GM21381 (cell line): ENCODE results near the gene IGSF8.

Source experiments
- ATAC-seq: cut with Tn5 transposase; IDR thresholded peaks from one replicate; pipeline ENCODE4 v1.9.1; 2021; ENCODE audit warnings: mild to moderate bottlenecking, moderate library complexity; ENCODE audit not compliant: unreplicated experiment

The IGSF8 gene

GRCh38 chr1:160089883-160090282 is 8.5 kb downstream of the IGSF8 start:
- ATAC-seq, result no peak

- ATAC-seq, result no peak
Measured at GRCh38 chr1:160087118-160087662, 11.2 kb downstream of the IGSF8 start.

- ATAC-seq, result no peak
Measured at GRCh38 chr1:160086456-160086892, 11.9 kb downstream of the IGSF8 start.

GRCh38 chr1:160085686-160086455 is 12.5 kb downstream of the IGSF8 start:
- ATAC-seq, result no peak

- ATAC-seq, result no peak
Measured at GRCh38 chr1:160084771-160085321, 13.6 kb downstream of the IGSF8 start.

GRCh38 chr1:160083968-160084770 is 14.2 kb downstream of the IGSF8 start:
- peak; percentile 66 for ATAC-seq

- no peak for ATAC-seq
Measured at GRCh38 chr1:160082926-160083325, 15.5 kb downstream of the IGSF8 start.

- ATAC-seq, result no peak
Measured at GRCh38 chr1:160082487-160082886, 15.9 kb downstream of the IGSF8 start.

GRCh38 chr1:160081261-160081936 is 17.0 kb downstream of the IGSF8 start, which contains the start of gene KCNJ9:
Gene KCNJ9, plus strand, starts transcription at chr1:160081538. Its CDS starts 2,493 bp downstream, at chr1:160084031.
- no peak for ATAC-seq

GRCh38 chr1:160080381-160081100 is 17.9 kb downstream of the IGSF8 start:
- ATAC-seq, result no peak

- no peak for ATAC-seq
Measured at GRCh38 chr1:160079448-160079847, 19.0 kb downstream of the IGSF8 start.

GRCh38 chr1:160078512-160079195 is 19.8 kb downstream of the IGSF8 start:
- peak; percentile 61 for ATAC-seq

- ATAC-seq, result no peak
Measured at GRCh38 chr1:160077486-160077885, 20.9 kb downstream of the IGSF8 start.

GRCh38 chr1:160076295-160076694 is 22.1 kb downstream of the IGSF8 start:
- no peak for ATAC-seq

GRCh38 chr1:160075836-160076235 is 22.6 kb downstream of the IGSF8 start:
- ATAC-seq, result no peak

- ATAC-seq, result no peak
Measured at GRCh38 chr1:160074865-160075264, 23.6 kb downstream of the IGSF8 start.

- no peak for ATAC-seq
Measured at GRCh38 chr1:160071289-160071688, 27.1 kb downstream of the IGSF8 start.

- no peak for ATAC-seq
Measured at GRCh38 chr1:160070243-160071163, 27.9 kb downstream of the IGSF8 start.
